GM18502 (cell line): ENCODE results near the gene FARS2.
"Not testable (repeated sequence)": the region's sequence is repeated elsewhere in the genome, so short reads cannot be mapped to it uniquely, and the experiment has no call there.

Experiments
- ATAC-seq: cut with Tn5 transposase; IDR thresholded peaks from one replicate; pipeline ENCODE4 v1.9.1; 2021; ENCODE audit warnings: mild to moderate bottlenecking; ENCODE audit not compliant: unreplicated experiment, poor library complexity

FARS2 gene

DNA sequence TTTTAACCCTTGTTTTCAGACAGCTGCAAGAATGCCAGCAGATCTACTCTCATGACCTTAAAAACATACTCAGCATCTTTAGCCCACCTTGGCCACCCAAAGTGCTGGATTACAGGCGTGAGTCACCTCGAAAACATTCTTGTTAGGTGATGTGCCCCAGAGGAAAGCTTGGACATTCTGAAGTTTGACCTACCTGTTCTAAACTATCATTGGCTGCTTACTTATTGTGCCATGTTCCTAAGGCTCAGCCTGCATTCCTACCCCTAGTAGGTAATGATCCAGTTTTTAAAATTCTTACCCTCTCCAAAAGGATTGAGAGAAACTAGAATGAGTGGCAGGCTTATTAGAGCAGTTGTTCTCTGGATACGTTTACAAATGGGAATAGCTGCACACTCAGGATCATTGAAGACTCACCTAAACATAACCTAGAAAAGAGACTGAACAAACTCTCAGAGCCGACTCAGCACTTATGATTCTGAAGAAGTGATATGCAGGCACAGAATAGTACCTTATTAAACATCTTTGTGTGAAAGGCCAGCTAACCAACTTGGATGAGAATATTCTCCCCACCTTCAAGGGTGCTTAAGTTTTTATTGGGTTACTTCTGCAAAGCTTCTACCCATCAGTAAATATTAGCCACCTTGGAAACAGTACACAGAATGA, 383.3 kb downstream of the FARS2 start:
- ATAC-seq, result no peak

DNA sequence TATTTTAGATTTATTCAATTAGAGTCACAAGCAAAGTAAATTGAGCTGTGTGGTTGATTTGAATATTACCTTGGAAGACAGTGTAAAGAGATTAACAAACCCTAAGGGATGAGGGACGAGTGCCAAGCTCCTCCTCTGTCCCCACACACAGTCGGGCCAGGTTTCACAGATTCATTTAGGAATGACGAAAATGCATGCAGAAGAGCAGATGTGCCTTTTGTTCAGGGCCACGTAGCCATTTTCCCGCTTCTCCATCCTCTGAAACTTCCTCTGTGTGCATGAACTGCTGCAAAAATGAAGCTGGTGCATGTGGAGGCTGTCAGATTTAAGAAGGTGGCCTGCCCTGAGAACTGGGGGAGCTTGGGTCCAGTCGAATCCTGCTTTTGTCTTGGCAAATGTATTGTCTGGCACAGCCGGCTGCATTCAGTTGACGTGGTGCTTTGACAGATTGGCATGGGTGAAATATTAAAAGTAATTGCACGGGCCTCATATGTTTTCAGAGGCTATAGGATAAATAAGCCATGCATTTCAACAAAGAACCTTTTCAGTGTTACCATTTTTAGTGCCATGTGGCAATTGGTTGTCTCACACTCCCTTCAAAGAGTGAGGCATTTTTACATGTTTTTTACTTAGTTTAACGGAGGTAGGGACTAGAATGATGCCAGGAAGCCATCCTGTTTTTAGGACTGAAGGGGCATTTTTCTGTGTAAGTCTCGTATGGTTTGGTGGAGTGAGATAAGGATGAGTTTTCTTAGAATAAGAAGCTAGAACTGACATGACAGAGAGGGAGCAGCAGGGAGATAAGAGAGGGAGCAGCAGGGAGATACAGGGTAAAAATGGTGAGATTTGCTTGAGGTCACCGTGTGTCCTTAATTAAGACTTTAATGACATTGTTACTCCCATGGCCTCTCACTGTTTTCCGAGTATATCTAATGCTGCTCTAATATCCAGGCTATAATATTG, 384.3 kb downstream of the FARS2 start:
- ATAC-seq, result no peak

DNA sequence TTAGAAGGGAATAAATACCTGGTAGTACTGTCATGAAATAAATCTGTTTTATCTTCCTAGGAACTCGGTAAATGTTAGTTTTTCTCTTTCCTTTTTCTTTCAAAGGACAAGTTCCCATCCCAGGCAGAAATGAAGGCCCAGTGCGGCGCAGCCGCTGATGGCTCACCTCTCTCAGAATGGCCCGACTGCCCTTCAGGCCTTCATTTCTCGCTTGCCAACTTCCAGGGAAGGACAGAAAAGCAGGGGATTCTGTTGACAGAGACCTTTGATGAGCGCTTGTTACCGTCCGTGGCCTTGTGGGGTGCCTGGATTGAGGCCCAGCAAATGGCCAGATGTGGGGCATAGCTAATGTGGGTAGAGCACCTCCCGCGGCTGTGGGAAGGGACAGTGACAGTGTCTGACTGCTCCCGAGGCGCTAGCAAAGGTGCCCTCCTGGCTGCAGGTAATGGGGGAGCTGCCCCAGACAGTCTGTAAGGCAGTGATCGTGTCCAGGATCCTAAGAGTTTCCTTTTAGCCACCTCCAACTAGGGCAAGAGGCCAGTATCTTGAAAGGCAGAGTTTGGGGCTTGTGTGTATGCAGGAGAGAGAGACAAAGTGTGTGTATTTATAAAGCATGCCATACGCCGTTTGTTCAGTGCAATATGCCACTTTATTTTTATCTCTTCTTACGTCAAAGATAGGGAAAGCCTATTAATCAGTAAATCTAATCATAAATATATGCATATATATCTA, 391.3 kb downstream of the FARS2 start:
- ATAC-seq, result no peak

DNA sequence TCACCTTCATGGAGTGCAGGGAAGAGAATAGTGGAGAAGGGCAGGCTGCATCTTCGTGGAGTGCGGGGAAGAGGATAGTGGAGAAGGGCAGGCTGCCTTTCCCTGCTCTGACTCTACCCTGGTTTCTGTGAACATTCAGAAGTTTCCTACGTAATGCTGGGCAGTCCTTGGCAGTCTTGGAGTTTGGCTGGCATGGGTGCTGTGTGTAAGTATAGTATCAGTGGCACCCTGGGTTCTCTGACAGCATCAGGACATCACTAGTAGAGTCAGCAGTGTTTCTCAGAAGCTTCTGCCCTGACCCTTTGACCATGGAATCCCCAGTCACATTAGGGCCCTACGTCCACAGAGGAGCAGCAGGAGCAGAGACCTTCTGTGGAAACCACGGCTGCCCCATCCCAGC, 392.5 kb downstream of the FARS2 start:
- ATAC-seq, result no peak

DNA sequence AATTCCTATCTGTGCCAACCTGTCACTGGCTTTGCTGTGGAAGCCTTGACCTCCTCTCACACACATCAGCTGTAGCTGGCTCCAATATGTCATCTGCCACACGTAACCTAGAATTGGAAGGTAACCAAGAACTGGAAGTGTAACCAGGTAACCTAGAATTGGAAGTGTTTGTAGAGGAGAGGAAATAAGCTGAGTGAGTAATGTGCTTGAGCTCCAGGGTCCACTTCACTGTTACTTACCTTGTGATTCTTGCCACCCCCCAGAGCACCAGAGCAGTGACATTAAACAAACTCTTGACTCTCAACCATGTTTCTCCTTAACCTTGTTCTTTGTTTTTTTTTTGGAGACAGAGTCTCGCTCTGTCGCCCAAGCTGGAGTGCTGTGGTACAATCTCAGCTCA, 394.9 kb downstream of the FARS2 start:
- no peak for ATAC-seq

- ATAC-seq, result not testable (repeated sequence)
These were observed 395.4 kb downstream of the FARS2 start for GRCh38 chr6:5656695-5657094.

DNA sequence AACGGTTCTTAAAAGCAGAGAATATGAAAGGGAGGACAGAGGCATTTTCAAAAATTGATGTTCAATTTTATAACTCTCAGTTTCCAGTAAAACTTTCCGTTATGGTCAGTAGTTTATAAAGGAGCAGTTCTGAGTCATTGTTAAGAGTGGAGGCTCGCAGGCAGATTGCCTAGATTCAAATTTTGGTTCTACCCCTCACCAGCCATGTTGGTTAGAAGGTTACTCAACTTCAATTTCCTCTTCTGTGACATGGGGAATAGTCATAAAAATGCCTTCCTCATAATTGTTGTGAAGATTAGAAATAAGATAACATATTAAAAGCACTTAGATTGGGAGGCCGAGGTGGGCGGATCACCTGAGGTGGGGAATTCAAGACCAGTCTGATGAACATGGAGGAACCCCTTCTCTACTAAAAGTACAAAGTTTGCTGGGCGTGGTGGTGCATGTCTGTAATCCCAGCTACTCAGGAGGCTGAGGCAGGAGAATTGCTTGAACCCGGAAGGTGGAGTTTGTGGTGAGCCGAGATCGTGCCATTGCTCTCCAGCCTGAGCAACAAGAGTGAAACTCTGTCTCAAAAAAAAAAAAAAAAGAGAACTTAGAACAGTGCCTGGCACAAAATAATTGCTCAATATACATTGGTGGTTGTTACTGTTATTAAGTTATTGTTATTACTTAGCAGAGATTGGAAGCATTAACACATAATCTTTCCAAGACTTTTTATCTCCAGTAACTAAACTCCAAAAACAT, 396.5 kb downstream of the FARS2 start:
- ATAC-seq, result no peak

- no peak for ATAC-seq
These were observed 398.2 kb downstream of the FARS2 start for GRCh38 chr6:5659467-5659866.

GRCh38 chr6:5660772-5661171, 399.5 kb downstream of the FARS2 start:
- ATAC-seq, result no peak

- ATAC-seq, result no peak
These were observed 401.5 kb downstream of the FARS2 start for GRCh38 chr6:5662797-5663196.

GRCh38 chr6:5663259-5663658, 401.9 kb downstream of the FARS2 start:
- no peak for ATAC-seq

DNA sequence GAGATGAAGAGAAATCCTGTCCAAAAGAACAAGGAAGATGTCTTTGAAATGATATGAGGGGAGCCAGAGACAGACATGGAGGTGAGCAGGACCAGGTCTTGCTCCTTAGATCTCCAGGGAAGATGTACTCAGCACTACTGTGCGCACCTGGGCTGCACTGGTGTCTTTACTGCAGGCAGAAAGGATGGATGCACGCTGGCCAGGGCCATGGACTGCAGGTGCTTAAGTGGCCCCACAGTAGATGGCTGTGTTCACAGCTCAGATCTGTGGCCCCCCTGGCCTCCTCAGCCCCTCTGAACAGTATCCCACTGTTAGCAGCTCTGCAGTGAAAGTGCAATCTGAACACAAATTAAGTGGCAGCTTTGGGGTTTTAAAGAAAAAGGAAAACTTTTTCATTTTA, 402.4 kb downstream of the FARS2 start:
- no peak for ATAC-seq

GRCh38 chr6:5664149-5664548, 402.8 kb downstream of the FARS2 start:
- no peak for ATAC-seq

DNA sequence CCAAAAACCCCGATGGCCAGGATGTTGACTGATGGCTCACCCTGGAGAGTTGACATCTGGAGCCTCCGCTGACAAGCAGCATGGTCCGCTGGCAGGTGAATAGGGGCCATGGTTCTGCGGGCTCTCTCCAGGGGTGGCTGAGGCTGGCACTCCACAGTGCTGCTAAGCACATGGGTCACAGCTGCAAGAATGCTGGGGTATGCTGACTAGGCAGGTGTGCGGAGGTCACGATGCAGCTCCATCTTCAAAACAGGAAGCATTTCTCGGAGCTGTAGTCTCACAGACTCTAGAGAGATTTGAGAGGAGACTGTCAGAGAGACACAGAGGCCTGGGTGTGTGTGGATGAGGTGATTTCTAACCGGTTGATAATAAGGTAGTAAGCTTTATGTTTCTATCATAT, 403.9 kb downstream of the FARS2 start:
- ATAC-seq, result peak; percentile 72

- ATAC-seq, result no peak
These were observed 404.4 kb downstream of the FARS2 start for GRCh38 chr6:5665667-5666066.

GRCh38 chr6:5666695-5667094, 405.4 kb downstream of the FARS2 start:
- ATAC-seq, result no peak

GRCh38 chr6:5667737-5668136, 406.4 kb downstream of the FARS2 start:
- ATAC-seq, result no peak

DNA sequence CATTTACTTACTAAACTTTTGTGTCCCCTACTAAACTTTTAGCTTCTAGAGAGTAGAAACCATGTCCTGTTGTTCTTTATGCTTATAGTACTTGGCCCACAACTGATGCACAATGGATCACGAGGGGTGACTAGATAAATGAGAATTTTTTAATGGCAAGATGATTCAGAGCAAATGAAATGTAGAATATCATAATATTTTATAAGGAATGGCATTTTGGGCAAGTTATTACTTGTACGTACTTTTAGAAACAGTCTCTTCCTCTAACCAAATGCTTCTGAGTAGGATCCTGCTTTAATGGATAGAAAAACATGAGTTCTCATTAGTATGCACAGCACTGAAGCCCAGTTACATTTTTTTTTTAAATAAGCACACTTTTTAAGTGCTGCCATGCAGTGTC, 409.1 kb downstream of the FARS2 start:
- no peak for ATAC-seq

- no peak for ATAC-seq
These were observed 409.7 kb downstream of the FARS2 start for GRCh38 chr6:5670811-5671561.
